Upper lobe of left lung (tissue), 6 donors: ENCODE data around the gene RCL1. TPM values are rescaled to one million over a fixed set of nuclear protein-coding genes. Genes with fewer than 3 reads are reported as not detected.

Source experiments
- ATAC-seq, 2 donors: fragments of 200-7000 bp; cut with Tn5 transposase; one replicate each; pipeline ENCODE4 v1.9.1; 2022; ENCODE audit warnings: mild to moderate bottlenecking in 2 of 2, moderate library complexity in 2 of 2; ENCODE audit not compliant: low FRiP score in 2 of 2
- DNase-seq, 2 donors: peaks; one replicate each; pipeline ENCODE4 v3.0.0-alpha.2; 2019 to 2020
- H3K27ac ChIP-seq, 4 donors: fragments of 200-600 bp; sonication (generic); one replicate each; pipeline ENCODE4 v1.5.1; 2016 to 2019
- H3K27me3 ChIP-seq, 4 donors: fragments of 200-600 bp; sonication (generic); one replicate each; pipeline ENCODE4 v1.5.1; 2017 to 2019
- H3K36me3 ChIP-seq, 4 donors: fragments of 200-600 bp; sonication (generic); one replicate each; pipeline ENCODE4 v1.5.1; 2016 to 2019
- H3K4me1 ChIP-seq, 4 donors: fragments of 200-600 bp; sonication (generic); one replicate each; pipeline ENCODE4 v1.5.1; 2018 to 2019
- H3K4me3 ChIP-seq, 4 donors: fragments of 200-600 bp; sonication (generic); one replicate each; pipeline ENCODE4 v1.5.1; 2017 to 2019; ENCODE audit warnings: mild to moderate bottlenecking in 2 of 4, moderate library complexity in 1 of 4
- H3K9me3 ChIP-seq, 4 donors: fragments of 200-600 bp; sonication (generic); one replicate each; pipeline ENCODE4 v1.5.1; 2018 to 2019
- EP300 ChIP-seq, 4 donors: sonication (generic); formaldehyde crosslinking; IDR thresholded peaks; one replicate each; pipeline ENCODE4 v1.5.1; 2017; ENCODE audit warnings: antibody characterized with exemption in 4 of 4, control low read depth in 2 of 4
- POLR2A ChIP-seq, 4 donors: fragments of 450-650 bp; IDR thresholded peaks; one replicate each; pipeline ENCODE4 v1.5.1; 2016 to 2017; ENCODE audit warnings: antibody characterized with exemption in 4 of 4, mild to moderate bottlenecking in 2 of 4
- POLR2AphosphoS5 ChIP-seq, 2 donors: sonication (generic); formaldehyde crosslinking; IDR thresholded peaks; one replicate each; pipeline ENCODE4 v1.5.1; 2017; ENCODE audit warnings: antibody characterized with exemption in 2 of 2
- WGBS, 2 donors: methylation state at CpG; one replicate each; pipeline ENCODE4 v1.1.5; 2017 to 2018; 5-methylcytosine and 5-hydroxymethylcytosine counted together
- total RNA-seq, 6 donors: library from RNA; depleted of rRNA in 4 of 6; stranded (reverse); fragments of >200 nt in 4 of 6; gene quantifications; one replicate each; pipeline versions ENCODE4 v1.1.0 to v1.2.1, GENCODE V29; 2016 to 2021
- TF ChIP-seq, protein P1 (sequence below), 6 experiments: fragments of 450-650 bp in 4 of 6; fragments of 200-600 bp in 2 of 6; sonication (generic) in 2 of 6; IDR thresholded peaks; one replicate each; pipeline ENCODE4 v1.5.1; 2016 to 2019; ENCODE audit warnings: antibody characterized with exemption in 6 of 6
- donor health status: DM: no; HTN: no; CAD: no; lungs with moderate emphysema.
- donor health status: DM: no; HTN: yes; CAD: no; lungs with severe emphysema.

Gene RCL1
- total RNA-seq, 6 donors from 2014 or later, result 20.8 to 63.9 (median 30.1) TPM

DNA sequence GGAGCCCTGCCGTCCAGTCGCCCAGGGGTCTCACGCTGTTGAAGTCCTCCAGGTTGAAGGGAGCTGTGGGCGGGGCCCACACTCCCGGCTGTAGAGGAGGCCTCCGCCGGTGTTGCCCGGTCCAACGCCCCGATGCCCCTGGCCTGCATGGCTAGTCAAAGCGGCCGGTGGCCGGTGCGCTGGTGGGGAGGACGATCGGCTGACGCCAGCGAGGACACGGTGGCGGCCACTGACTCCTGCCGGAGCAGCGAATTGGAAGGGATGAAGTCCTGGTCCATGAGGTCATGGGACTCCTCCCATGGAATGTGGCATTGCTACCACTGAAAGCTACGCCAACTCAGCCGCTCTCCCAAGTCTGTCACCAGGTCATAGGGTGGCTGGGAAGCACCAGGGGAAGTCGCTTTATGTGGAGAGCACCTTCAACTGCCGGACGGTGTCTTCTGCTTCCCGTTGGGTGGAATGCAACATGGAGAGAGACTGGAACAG is 11.8 kb downstream of the RCL1 start:
- TF ChIP-seq POLR2AphosphoS5 (IDR thresholded peaks at IDR 0.05), result no peak
- peaks cover 0 to 12% (median 3%) of the 10 kb centered on the region in 4 donors for H3K9me3 ChIP-seq
- ATAC-seq (peak in 1 of 2 donors; percentile 14), DNase-seq (peak in 1 of 2 donors; percentile 78)
- H3K27ac ChIP-seq, result no peak overlapping the region
- WGBS, 2 donors, result 100% methylated on average over 14 to 28 of the region's 28 CpGs
- H3K36me3 ChIP-seq, result peaks cover 0 to 7% (median 2%) of the 10 kb centered on the region in 4 donors
- peaks cover 0 to 16% (median 4%) of the 10 kb centered on the region in 4 donors for H3K4me1 ChIP-seq
- H3K27me3 ChIP-seq, result no peaks in the 10 kb centered on the region
- no peak overlapping the region for H3K4me3 ChIP-seq

DNA sequence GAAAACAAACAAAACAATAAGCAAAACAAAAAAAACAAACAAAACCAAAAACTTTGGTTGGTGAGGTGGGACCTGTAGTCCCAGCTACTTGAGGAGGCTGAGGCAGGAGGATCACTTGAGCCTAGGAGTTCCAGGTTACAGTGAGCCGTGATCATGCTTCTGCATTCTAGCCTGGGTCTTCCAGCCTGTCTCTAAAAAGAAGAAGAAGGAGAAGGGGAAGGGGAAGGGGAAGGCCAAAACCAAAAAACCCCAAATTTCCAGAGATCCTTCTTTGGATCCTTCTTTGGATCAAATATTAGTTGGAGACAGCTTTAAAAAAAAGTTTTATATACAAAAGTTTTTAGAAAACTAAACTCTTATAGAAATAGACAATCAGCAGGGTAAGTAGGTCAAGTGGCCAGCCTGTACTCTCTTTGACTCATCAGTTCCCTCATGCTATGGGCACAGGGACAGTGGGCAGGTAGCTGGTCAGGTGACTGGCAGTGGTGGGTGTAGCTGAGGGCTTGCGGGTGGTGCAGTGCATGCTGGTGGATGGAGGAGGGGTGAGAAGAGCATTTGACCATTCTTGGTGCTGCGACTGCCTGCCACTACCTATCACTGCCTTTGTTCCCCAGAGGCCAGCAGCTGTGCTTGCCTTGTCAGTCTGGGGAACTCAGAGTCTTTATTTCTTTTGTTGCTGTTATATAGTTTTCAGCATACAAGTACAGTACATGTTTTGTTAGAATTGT is 12.6 kb downstream of the RCL1 start:
- DNase-seq (no peak), ATAC-seq (no peak)
- TF ChIP-seq EP300 (IDR thresholded peaks at IDR 0.05) (no peak), POLR2AphosphoS5 (IDR thresholded peaks at IDR 0.05) (no peak), POLR2A (IDR thresholded peaks at IDR 0.05) (no peak)
- TF ChIP-seq, protein P1, sequence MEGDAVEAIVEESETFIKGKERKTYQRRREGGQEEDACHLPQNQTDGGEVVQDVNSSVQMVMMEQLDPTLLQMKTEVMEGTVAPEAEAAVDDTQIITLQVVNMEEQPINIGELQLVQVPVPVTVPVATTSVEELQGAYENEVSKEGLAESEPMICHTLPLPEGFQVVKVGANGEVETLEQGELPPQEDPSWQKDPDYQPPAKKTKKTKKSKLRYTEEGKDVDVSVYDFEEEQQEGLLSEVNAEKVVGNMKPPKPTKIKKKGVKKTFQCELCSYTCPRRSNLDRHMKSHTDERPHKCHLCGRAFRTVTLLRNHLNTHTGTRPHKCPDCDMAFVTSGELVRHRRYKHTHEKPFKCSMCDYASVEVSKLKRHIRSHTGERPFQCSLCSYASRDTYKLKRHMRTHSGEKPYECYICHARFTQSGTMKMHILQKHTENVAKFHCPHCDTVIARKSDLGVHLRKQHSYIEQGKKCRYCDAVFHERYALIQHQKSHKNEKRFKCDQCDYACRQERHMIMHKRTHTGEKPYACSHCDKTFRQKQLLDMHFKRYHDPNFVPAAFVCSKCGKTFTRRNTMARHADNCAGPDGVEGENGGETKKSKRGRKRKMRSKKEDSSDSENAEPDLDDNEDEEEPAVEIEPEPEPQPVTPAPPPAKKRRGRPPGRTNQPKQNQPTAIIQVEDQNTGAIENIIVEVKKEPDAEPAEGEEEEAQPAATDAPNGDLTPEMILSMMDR (IDR thresholded peaks at IDR 0.05), result no peak
- Histone ChIP-seq H3K4me1 (peaks cover 0 to 16% (median 4%) of the 10 kb centered on the region in 4 donors), H3K4me3 (no peak overlapping the region), H3K27ac (no peak overlapping the region), H3K27me3 (no peaks in the 10 kb centered on the region), H3K36me3 (peaks cover 0 to 7% (median 2%) of the 10 kb centered on the region in 4 donors), H3K9me3 (peaks cover 0 to 12% (median 3%) of the 10 kb centered on the region in 4 donors)
- WGBS, 2 donors, result 84 to 90% methylated on average over 3 of the region's 3 CpGs

DNA sequence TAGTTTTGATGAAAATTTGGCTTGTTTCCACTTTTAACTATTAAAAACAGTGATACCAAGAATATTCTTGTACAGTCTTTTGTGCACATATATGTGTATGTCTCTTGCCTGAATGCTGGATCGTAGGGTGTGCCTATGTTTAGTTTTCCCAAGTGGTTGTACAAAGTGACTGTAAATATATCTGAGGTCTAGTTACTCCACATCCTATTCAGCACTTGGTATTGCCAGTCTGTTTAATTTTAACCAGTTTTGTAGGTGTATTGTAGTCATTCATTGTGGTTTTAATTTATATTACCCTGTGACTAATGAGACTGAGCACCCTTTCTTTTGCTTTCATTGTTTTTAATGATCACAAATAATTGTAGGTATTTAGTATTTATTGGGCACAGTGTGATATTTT is 17.8 kb downstream of the RCL1 start:
- no peaks in the 10 kb centered on the region for H3K27me3 ChIP-seq
- TF ChIP-seq POLR2A (IDR thresholded peaks at IDR 0.05), result no peak
- TF ChIP-seq POLR2AphosphoS5 (IDR thresholded peaks at IDR 0.05), result no peak
- TF ChIP-seq, protein P1 (IDR thresholded peaks at IDR 0.05), result no peak
- TF ChIP-seq EP300 (IDR thresholded peaks at IDR 0.05), result no peak
- H3K36me3 ChIP-seq, result no peaks in the 10 kb centered on the region
- DNase-seq, result no peak
- ATAC-seq, result no peak
- H3K9me3 ChIP-seq, result peaks cover 0 to 12% (median 3%) of the 10 kb centered on the region in 4 donors
- H3K27ac ChIP-seq, result no peak overlapping the region
- no peak overlapping the region for H3K4me3 ChIP-seq
- WGBS, 2 donors, result 70 to 78% methylated on average over 1 of the region's 1 CpG
- H3K4me1 ChIP-seq, result peaks cover 4 to 10% (median 6%) of the 10 kb centered on the region in 4 donors

DNA sequence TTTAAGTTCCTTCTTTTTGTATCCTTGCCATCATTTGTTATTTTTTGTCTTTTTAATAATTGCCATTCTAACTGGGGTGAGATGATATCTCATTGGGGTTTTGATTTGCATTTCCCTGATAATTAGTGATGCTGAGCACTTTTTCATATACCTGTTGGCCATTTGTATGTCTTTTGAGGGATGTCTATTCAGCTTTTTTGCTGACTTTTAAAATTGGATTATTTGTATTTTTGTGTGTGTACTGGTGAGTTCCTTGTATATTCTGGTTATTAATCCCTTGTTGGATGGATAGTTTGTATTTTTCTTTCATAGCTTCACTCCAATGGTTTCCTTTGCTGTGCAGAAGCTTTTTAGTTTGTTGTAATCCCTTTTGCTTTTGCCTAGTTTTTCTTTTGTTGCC is 19.1 kb downstream of the RCL1 start:
- H3K4me1 ChIP-seq, result peaks cover 6 to 14% (median 8%) of the 10 kb centered on the region in 4 donors
- H3K9me3 ChIP-seq, result peaks cover 0 to 4% (median 0%) of the 10 kb centered on the region in 4 donors
- H3K27me3 ChIP-seq, result no peaks in the 10 kb centered on the region
- no peak for ATAC-seq
- no peak for DNase-seq
- no peak overlapping the region for H3K4me3 ChIP-seq
- H3K36me3 ChIP-seq, result no peaks in the 10 kb centered on the region
- H3K27ac ChIP-seq, result no peak overlapping the region
- TF ChIP-seq, protein P1 (IDR thresholded peaks at IDR 0.05), result no peak
- TF ChIP-seq POLR2AphosphoS5 (IDR thresholded peaks at IDR 0.05) (no peak), POLR2A (IDR thresholded peaks at IDR 0.05) (no peak)

DNA sequence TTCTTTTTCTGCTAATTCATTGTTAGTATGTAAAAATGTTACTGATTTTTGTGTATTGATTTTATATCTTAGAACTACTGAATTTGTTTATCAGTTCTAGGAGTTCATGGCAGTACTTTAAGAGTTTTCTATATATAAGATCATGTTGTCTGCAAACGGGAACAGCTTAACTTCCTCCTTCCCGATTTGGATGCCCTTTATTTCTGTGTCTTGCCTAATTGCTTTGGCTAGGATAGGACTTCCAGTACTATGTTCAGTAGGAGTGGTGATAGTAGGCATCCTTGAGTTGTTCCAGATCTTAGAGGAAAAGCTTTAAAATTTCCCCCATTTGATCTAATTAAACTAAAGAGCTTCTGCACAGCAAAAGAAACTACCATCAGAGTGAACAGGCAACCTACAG is 20.1 kb downstream of the RCL1 start:
- Histone ChIP-seq H3K27ac (no peak overlapping the region), H3K4me3 (no peak overlapping the region), H3K9me3 (no peaks in the 10 kb centered on the region), H3K27me3 (no peaks in the 10 kb centered on the region), H3K4me1 (peaks cover 6 to 14% (median 8%) of the 10 kb centered on the region in 4 donors), H3K36me3 (no peaks in the 10 kb centered on the region)
- TF ChIP-seq EP300 (IDR thresholded peaks at IDR 0.05) (no peak), POLR2A (IDR thresholded peaks at IDR 0.05) (no peak), POLR2AphosphoS5 (IDR thresholded peaks at IDR 0.05) (no peak)
- TF ChIP-seq, protein P1 (IDR thresholded peaks at IDR 0.05), result no peak
- WGBS, 2 donors, result 28 to 46% methylated on average over 2 of the region's 2 CpGs
- ATAC-seq, result no peak
- DNase-seq, result no peak
